K562 (cell line): ENCODE results near the gene NABP2. TPM values are rescaled to one million over a fixed set of nuclear protein-coding genes. Genes with fewer than 3 reads are reported as not detected.

Source experiments
- ARID1B ChIP-seq: fragments of 450-650 bp; IDR thresholded peaks from 2 replicates; pipeline ENCODE4 v1.6.1; 2016; ENCODE audit warnings: antibody characterized with exemption, mild to moderate bottlenecking, inconsistent platforms
- DMBX1 ChIP-seq: fragments of 250-450 bp; sonication (Bioruptor Pico); IDR thresholded peaks from 2 replicates; pipeline ENCODE4 v1.8.0; 2022; ENCODE audit warnings: inconsistent platforms, mild to moderate bottlenecking, moderate library complexity, borderline replicate concordance
- ELF2 ChIP-seq: fragments of 250-450 bp; sonication (Bioruptor Pico); IDR thresholded peaks from 2 replicates; pipeline ENCODE4 v1.5.0; 2021; ENCODE audit warnings: mild to moderate bottlenecking
- ETV6 ChIP-seq, 3 experiments: fragments of 150-350 bp in 1 of 3; sonication (generic) in 1 of 3; formaldehyde crosslinking in 1 of 3; IDR thresholded peaks; 2 replicates each; pipeline versions ENCODE4 v1.6.1 to v1.8.0; 2014 to 2022; ENCODE audit warnings: borderline replicate concordance in 2 of 3, low read depth in 2 of 3, antibody characterized with exemption in 1 of 3, low read length in 1 of 3, mild to moderate bottlenecking in 1 of 3, missing genetic modification reagents in 1 of 3
- FIP1L1 ChIP-seq: fragments of 200-400 bp; formaldehyde crosslinking; IDR thresholded peaks from 2 replicates; pipeline ENCODE4 v1.6.1; 2018; ENCODE audit warnings: mild to moderate bottlenecking, low read depth, low read length; ENCODE audit not compliant: poor library complexity, severe bottlenecking
- FUS ChIP-seq: fragments of 200-400 bp; formaldehyde crosslinking; optimal IDR thresholded peaks from 2 replicates; pipeline ENCODE3; 2017; ENCODE audit warnings: low read depth, low read length
- GABPB2 ChIP-seq: fragments of 250-450 bp; sonication (Bioruptor Pico); conservative IDR thresholded peaks from 2 replicates; pipeline ENCODE4 v1.5.1; 2021; ENCODE audit warnings: mild to moderate bottlenecking
- NR2C2 ChIP-seq, 2 experiments: fragments of 200-800 bp in 1 of 2; sonication (Bioruptor generic) in 1 of 2; sonication (generic) in 1 of 2; formaldehyde crosslinking in 1 of 2; IDR thresholded peaks; 2 replicates each; pipeline versions ENCODE4 v1.6.1 to v1.8.0; 2016 to 2022; ENCODE audit warnings: mild to moderate bottlenecking in 1 of 2, missing compliant biosample characterization in 1 of 2, missing genetic modification characterization in 1 of 2, missing genetic modification reagents in 1 of 2
- SIRT6 ChIP-seq: IDR thresholded peaks from one replicate; pipeline ENCODE4 v1.6.1; 2012; ENCODE audit warnings: low read depth, mild to moderate bottlenecking, control low read depth, inconsistent platforms, low read length, moderate library complexity
- SMAD4 ChIP-seq: fragments of 250-450 bp; sonication (Bioruptor Pico); conservative IDR thresholded peaks from 2 replicates; pipeline ENCODE4 v1.8.0; 2021; ENCODE audit warnings: inconsistent platforms, mild to moderate bottlenecking, moderate library complexity
- SMARCE1 ChIP-seq: fragments of 450-650 bp; IDR thresholded peaks from 2 replicates; pipeline ENCODE4 v1.7.1; 2016; ENCODE audit warnings: mild to moderate bottlenecking
- SNRNP70 ChIP-seq: fragments of 200-400 bp; formaldehyde crosslinking; optimal IDR thresholded peaks from 2 replicates; pipeline ENCODE3; 2017; ENCODE audit warnings: low read depth, low read length
- ZC3H8 ChIP-seq: fragments of 450-650 bp; IDR thresholded peaks from 2 replicates; pipeline ENCODE4 v1.6.1; 2017
- ZNF41 ChIP-seq: fragments of 250-450 bp; sonication (Bioruptor Pico); conservative IDR thresholded peaks from 2 replicates; pipeline ENCODE4 v1.4.0; 2020; ENCODE audit warnings: mild to moderate bottlenecking
- polyA plus RNA-seq, 8 experiments: library from polyadenylated mRNA; depleted of rRNA in 4 of 8; stranded (reverse) in 5 of 8; unstranded in 3 of 8; fragments of >200 nt; fragmentation: Nextera tagmentation in 2 of 8; fragmentation: Illumina TruSeq in 1 of 8; extraction: Ambion mirVana in 2 of 8; extraction: Trizol in 1 of 8; gene quantifications; 2 replicates each; pipeline versions ENCODE4 v1.2.1 to v1.2.3, GENCODE V29; 2011 to 2014; ENCODE audit warnings: inconsistent platforms in 1 of 8, missing spikeins in 1 of 8
- total RNA-seq, 7 experiments: library from RNA; depleted of rRNA in 6 of 7; stranded (reverse); fragments of >200 nt in 6 of 7; fragmentation: Illumina TruSeq in 2 of 7; extraction: Trizol in 2 of 7; gene quantifications; 2 replicates each; pipeline versions ENCODE4 v1.2.1 to v1.2.3, GENCODE V29; 2011 to 2021; ENCODE audit warnings: low replicate concordance in 1 of 7
- TF ChIP-seq, protein P1 (sequence below): fragments of 450-650 bp; IDR thresholded peaks from 2 replicates; pipeline ENCODE4 v1.7.0; 2016; ENCODE audit warnings: borderline replicate concordance
- TF ChIP-seq, protein P2 (sequence below): conservative IDR thresholded peaks from 2 replicates; pipeline ENCODE4 v1.6.1; 2011; ENCODE audit warnings: low read depth, mild to moderate bottlenecking, low read length; ENCODE audit not compliant: control insufficient read depth
- TF ChIP-seq, protein P3 (sequence below): fragments of 450-650 bp; formaldehyde crosslinking; IDR thresholded peaks from 2 replicates; pipeline ENCODE4 v1.4.0; 2022; ENCODE audit warnings: missing genetic modification characterization
- TF ChIP-seq, protein P4 (sequence below): sonication (generic); formaldehyde crosslinking; IDR thresholded peaks from 2 replicates; pipeline ENCODE4 v1.8.1; 2023; ENCODE audit warnings: mild to moderate bottlenecking, missing genetic modification reagents
- TF ChIP-seq, protein P5 (sequence below): fragments of 450-650 bp; IDR thresholded peaks from 2 replicates; pipeline ENCODE4 v1.7.1; 2018; ENCODE audit warnings: mild to moderate bottlenecking, low read depth; ENCODE audit not compliant: partially characterized antibody

NABP2 gene
- total and polyA plus RNA-seq, 9 of the 15 experiments (the other 6 are each of a cell fraction or from before 2014, with no cell fraction given), result 11.3 to 60.6 (median 43.5) TPM

DNA sequence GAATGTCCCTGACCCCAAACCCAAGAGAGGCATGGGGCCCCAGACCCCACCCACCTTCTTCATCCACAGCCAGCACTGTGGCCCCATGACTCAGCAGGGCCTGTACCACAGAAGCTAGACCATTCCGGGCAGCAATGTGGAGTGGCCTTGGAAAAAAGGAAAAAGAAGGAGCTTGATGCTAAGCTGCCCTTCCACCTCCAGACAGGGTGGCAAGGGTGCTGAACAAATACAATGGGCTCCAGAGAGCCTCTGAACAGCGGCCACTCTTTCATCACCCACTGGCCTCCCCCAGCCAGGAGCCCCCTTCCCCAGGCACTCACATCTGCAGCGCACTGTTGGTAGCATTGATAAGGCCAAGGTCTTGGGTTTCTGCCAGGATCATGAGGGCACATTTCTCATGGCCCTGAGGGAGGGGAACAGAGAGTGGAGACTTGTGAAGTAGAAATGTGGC is 19.6 kb downstream of the NABP2 start (continued):
- TF ChIP-seq, protein P1, sequence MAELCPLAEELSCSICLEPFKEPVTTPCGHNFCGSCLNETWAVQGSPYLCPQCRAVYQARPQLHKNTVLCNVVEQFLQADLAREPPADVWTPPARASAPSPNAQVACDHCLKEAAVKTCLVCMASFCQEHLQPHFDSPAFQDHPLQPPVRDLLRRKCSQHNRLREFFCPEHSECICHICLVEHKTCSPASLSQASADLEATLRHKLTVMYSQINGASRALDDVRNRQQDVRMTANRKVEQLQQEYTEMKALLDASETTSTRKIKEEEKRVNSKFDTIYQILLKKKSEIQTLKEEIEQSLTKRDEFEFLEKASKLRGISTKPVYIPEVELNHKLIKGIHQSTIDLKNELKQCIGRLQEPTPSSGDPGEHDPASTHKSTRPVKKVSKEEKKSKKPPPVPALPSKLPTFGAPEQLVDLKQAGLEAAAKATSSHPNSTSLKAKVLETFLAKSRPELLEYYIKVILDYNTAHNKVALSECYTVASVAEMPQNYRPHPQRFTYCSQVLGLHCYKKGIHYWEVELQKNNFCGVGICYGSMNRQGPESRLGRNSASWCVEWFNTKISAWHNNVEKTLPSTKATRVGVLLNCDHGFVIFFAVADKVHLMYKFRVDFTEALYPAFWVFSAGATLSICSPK, result no peak
- TF ChIP-seq ELF2 (CRISPR knock-in tag) (no peak), SNRNP70 (no peak), SMARCE1 (peak; percentile 70), ZC3H8 (no peak), SIRT6 (no peak), ETV6 (IDR thresholded peaks at IDR 0.05; ENCODE audit: borderline replicate concordance in 1 of 2, low read depth in 2 of 2, low read length in 1 of 2) (no peak), ETV6 (CRISPR knock-in tag; IDR thresholded peaks at IDR 0.05; ENCODE audit: borderline replicate concordance) (no peak), NR2C2 (CRISPR knock-in tag; IDR thresholded peaks at IDR 0.05) (no peak), NR2C2 (tag; IDR thresholded peaks at IDR 0.05) (peak; percentile 74), FIP1L1 (no peak), ZNF41 (CRISPR knock-in tag) (0 out of 2 replicates have a peak, but pooled peaks have one; percentile 5), ARID1B (peak; percentile 67; the same call in 1 of the 2 replicates), SMAD4 (peak; percentile 57; the same call in 1 of the 2 replicates), GABPB2 (CRISPR knock-in tag) (no peak), DMBX1 (CRISPR knock-in tag) (peak; percentile 53; the same call in 1 of the 2 replicates), FUS (no peak)
- TF ChIP-seq, protein P2, sequence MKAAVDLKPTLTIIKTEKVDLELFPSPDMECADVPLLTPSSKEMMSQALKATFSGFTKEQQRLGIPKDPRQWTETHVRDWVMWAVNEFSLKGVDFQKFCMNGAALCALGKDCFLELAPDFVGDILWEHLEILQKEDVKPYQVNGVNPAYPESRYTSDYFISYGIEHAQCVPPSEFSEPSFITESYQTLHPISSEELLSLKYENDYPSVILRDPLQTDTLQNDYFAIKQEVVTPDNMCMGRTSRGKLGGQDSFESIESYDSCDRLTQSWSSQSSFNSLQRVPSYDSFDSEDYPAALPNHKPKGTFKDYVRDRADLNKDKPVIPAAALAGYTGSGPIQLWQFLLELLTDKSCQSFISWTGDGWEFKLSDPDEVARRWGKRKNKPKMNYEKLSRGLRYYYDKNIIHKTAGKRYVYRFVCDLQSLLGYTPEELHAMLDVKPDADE, result no peak
- TF ChIP-seq, protein P3, sequence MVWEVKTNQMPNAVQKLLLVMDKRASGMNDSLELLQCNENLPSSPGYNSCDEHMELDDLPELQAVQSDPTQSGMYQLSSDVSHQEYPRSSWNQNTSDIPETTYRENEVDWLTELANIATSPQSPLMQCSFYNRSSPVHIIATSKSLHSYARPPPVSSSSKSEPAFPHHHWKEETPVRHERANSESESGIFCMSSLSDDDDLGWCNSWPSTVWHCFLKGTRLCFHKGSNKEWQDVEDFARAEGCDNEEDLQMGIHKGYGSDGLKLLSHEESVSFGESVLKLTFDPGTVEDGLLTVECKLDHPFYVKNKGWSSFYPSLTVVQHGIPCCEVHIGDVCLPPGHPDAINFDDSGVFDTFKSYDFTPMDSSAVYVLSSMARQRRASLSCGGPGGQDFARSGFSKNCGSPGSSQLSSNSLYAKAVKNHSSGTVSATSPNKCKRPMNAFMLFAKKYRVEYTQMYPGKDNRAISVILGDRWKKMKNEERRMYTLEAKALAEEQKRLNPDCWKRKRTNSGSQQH (CRISPR knock-in tag), result no peak
- TF ChIP-seq, protein P4, sequence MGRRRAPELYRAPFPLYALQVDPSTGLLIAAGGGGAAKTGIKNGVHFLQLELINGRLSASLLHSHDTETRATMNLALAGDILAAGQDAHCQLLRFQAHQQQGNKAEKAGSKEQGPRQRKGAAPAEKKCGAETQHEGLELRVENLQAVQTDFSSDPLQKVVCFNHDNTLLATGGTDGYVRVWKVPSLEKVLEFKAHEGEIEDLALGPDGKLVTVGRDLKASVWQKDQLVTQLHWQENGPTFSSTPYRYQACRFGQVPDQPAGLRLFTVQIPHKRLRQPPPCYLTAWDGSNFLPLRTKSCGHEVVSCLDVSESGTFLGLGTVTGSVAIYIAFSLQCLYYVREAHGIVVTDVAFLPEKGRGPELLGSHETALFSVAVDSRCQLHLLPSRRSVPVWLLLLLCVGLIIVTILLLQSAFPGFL (CRISPR knock-in tag), result no peak
- TF ChIP-seq, protein P5, sequence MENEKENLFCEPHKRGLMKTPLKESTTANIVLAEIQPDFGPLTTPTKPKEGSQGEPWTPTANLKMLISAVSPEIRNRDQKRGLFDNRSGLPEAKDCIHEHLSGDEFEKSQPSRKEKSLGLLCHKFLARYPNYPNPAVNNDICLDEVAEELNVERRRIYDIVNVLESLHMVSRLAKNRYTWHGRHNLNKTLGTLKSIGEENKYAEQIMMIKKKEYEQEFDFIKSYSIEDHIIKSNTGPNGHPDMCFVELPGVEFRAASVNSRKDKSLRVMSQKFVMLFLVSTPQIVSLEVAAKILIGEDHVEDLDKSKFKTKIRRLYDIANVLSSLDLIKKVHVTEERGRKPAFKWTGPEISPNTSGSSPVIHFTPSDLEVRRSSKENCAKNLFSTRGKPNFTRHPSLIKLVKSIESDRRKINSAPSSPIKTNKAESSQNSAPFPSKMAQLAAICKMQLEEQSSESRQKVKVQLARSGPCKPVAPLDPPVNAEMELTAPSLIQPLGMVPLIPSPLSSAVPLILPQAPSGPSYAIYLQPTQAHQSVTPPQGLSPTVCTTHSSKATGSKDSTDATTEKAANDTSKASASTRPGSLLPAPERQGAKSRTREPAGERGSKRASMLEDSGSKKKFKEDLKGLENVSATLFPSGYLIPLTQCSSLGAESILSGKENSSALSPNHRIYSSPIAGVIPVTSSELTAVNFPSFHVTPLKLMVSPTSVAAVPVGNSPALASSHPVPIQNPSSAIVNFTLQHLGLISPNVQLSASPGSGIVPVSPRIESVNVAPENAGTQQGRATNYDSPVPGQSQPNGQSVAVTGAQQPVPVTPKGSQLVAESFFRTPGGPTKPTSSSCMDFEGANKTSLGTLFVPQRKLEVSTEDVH, result no peak
